ENCODE data around the gene ARL14EP. TPM values are rescaled to one million over a fixed set of nuclear protein-coding genes. Genes with fewer than 3 reads are reported as not detected.

Gene ARL14EP
- 23.2 and 27.4 TPM in 2 replicates for total RNA-seq (2014; rRNA removed; shearing (Covaris generic))

DNA sequence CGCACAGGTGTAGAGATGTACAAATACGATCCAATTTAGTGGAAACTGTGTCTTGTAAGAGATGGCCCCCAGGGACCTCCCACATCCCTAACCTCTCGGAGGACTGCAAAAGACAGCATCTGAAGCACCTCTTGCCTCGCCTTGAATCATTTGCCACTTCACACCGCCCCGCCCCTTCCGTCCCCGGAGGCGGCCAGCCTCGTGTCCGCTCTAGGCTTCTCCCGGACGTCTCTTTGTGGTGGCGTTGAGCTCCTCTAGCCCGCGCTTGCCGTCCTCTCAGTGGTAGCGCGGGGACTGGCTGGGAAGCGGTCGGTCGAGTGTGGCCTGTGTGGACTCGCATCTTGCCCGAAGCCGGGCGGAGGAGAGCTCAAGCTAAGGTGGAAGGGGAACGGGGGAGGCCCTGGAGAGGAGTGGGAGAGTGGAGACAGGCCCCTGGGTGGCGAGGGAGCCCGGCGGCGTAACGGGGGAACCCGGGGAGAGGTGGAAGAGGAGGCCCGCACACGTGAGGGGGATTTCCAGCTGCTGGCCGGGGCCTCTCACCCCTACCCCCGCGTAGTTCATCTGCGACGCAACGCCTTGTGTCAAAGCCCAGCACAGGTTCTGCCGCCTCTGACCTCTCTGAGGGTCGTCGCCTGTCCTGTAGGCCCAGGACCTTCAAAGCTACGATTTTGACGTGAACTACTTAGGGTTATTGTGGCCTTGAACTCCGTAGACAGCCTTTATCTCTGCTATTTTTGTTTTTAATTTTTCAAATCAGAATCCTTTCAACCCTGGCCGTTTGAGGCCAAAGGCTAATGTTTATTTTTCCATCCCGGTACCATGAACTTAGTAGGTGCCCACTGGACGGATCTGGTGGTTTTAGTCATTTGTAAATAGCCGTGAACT lies at the start of gene ARL14EP:
ARL14EP (plus strand) TSS at position 279 of the 885 bp plus-strand sequence. CDS start 7,845 bp downstream, outside the sequence.
- DNase-seq (ENCODE audit: low spot score): peak; percentile 97

DNA sequence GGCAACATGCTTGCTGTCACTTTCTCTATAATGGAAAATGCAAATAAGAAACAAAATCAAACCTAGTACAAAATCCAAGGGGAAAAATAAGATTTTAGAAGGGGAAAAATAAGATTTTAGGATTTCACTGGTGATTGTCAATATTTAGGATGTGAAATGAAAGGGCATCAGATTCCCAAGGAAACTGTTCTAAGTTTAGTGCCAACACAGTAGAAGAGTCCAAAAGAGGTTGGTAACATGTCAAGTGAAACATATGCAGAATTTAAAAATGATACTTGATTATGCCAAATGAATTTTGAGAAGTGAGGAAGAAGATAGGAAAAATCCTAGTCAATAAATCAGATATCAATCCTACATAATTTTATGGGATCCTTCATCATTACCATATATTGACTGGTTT lies 45.7 kb upstream of the ARL14EP start:
- no peak for DNase-seq (ENCODE audit: low spot score)

DNA sequence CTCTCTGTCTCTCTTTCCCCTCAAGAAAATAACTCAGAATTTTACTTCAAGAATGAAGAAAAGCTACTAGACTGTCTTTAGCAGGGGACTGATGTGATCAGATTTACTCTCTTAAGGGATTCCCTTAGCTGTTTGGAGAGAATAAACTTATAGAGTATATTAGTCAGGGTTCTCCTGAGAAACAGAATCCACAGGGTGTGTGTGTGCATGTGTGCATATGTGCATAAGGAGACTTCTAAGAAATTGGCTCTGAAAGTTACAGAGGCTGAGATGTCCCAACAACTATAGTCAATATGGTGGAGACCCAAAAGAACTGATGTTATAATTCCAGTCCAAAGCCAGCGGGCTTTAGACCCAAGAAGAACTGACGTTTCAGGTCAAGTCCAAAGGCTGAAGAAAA lies 43.1 kb upstream of the ARL14EP start:
- DNase-seq (ENCODE audit: low spot score): no peak

GRCh38 chr11:30281476-30282288 lies 41.2 kb upstream of the ARL14EP start:
- no peak for DNase-seq (ENCODE audit: low spot score)

GRCh38 chr11:30282289-30282631 lies 40.6 kb upstream of the ARL14EP start:
- no peak for DNase-seq (ENCODE audit: low spot score)

GRCh38 chr11:30284836-30285235 lies 38.1 kb upstream of the ARL14EP start:
- no peak for DNase-seq (ENCODE audit: low spot score)

- no peak for DNase-seq (ENCODE audit: low spot score)
Observed at GRCh38 chr11:30285416-30286121, 37.3 kb upstream of the ARL14EP start.

DNA sequence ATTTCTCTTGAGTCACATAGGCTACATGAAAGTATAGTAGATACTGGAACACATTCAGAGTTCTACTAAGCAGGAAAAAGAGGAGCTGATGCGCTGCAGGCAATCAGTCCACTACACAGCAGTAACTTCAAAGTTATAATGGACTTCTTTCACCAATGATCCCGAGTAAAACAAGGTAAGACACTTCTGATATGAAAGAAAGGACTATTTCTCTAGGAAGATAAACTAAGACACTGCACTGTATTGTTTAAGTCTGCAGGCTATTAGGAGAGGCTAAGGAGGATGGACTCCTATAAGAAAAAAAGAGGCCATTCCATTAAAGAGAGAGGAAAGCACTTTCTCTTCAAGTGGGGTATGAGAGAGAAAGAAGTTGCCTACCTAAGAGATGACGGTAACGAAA lies 31.6 kb upstream of the ARL14EP start:
- no peak for DNase-seq (ENCODE audit: low spot score)

- DNase-seq (ENCODE audit: low spot score): no peak
Observed at GRCh38 chr11:30292545-30292944, 30.4 kb upstream of the ARL14EP start.

DNA sequence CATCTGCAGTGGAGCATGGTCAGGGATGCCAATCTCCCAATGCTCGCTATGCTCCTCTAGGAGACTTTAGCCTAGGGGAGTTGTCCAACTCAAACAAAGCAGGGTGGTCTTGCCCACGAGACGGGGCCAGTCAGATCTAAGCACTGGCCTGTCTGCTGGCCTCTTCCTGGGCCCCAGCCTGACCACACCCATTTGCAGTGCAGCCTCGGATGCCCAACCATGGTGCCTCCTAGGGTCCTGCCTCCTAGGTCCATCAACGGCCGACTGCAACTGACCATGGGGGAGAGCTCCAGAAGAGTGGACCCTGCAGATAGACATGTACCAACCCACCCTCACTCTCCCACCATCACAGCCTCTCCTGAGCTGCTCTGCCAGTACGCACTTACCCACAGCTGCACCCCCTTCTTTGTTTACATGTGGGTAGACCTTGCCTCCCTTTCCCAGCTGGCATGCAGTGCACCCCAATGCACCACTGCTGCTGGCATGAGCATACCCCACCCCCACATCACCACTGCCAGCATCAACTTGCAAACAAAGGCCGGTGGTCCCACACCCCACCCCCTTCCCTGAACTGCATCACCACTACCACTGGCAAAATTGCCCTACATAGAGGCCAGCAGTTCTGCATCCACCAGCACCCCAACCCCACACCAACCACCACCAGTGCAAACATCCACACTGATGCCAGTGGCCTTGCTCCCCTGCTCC lies 27.6 kb upstream of the ARL14EP start:
- no peak for DNase-seq (ENCODE audit: low spot score)

DNA sequence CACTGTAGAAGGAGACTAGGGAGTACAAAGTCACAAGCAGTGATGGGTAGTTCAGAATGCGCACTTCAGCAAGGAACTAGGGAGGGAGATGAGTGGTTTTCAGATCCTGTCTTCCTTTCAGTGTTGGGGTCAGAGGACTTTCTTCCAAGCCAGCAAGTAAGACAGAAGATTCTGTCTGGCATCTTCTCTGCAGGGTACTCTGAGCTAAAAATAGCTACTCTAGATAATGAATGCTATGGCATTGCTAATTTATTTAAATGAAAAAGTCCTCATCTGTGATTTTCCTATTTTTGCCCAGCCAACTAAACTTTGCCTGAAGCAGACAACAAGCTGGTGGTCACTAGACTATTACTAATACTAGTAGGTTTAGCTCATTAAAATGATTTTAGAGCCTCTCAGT lies 18.3 kb upstream of the ARL14EP start:
- DNase-seq (ENCODE audit: low spot score): no peak

DNA sequence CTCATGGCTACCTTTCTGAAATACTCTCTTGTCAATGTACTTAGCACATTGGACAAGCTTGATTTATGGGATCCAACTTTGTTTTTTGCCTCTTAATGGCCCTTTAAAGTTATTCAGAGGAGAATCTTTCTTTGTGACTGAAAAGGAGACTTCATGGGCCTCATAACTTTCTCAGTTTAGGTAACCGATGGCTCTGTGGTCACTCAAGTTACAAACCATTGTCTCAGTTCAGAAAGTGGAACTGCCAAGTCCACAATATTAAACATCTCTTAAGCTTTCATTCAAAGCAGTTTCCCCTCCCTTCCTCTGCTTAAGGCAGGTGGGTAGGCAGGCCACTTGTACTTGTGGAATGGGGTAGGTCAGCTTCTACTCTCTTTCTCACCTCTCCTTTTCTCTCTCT lies 12.3 kb upstream of the ARL14EP start:
- DNase-seq (ENCODE audit: low spot score): no peak

- DNase-seq (ENCODE audit: low spot score): no peak
Observed at GRCh38 chr11:30311189-30311588, 11.7 kb upstream of the ARL14EP start.

GRCh38 chr11:30312243-30312642 lies 10.7 kb upstream of the ARL14EP start:
- DNase-seq (ENCODE audit: low spot score): no peak

GRCh38 chr11:30313580-30313979 lies 9.3 kb upstream of the ARL14EP start:
- DNase-seq (ENCODE audit: low spot score): no peak

DNA sequence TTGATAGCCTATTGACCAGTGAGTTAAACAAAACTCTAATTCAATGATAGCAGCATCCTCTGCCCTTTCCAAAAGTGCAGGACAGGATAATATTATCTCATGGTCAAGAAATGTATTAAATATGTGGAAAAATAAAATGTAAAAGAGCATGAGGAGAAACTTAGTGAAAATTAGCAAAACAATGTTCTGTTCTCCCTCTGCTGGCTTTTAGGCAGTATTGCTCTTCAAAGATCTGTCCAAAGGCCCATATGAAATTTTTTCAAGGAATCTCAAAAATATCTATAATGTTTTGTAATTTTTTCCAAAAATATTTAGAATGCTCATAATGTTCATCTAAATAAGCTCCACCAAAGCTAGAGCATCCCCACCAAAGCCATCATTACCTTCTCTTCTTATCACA lies 8.3 kb upstream of the ARL14EP start:
- no peak for DNase-seq (ENCODE audit: low spot score)

GRCh38 chr11:30316237-30316636 lies 6.7 kb upstream of the ARL14EP start:
- DNase-seq (ENCODE audit: low spot score): no peak

GRCh38 chr11:30317030-30317429 lies 5.9 kb upstream of the ARL14EP start:
- no peak for DNase-seq (ENCODE audit: low spot score)

DNA sequence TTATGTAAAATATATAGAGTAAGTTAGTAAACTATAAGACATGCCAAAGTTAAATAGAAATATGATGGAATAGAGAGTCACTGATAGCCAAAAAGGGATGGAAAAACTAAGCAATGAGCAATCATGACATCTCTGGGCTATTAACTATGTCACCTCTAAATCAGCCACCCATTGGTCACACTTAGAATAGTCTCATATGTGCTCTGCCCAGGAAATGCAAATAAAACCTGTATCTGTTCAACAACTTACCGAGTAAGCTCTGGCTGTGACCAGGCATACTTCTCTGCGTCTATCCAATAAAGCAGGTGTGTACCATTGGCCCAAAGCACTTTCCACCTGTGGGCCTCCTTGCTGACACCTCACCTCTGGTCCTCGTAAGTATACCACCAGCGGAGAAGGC lies 1.6 kb upstream of the ARL14EP start:
- no peak for DNase-seq (ENCODE audit: low spot score)

DNA sequence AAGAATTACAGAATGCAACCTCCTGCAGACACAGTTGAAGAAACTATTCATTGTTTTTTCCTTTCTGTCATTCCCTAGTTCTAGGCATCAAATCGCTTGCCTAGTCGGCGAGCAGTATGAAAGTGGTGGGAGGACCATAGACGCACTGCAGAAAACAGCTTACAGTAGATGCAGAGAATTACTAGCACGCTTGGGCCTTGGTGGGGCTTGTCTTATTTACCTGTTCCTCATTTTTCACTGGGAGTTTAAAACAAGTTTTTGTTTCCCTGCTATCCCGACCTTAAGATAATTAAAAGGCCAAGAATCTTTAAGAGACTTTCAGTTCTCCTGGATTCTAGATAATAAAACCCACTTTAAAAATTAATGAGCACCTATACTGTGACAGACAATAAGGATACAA lies 713 bp upstream of the ARL14EP start:
- peak; percentile 23 for DNase-seq (ENCODE audit: low spot score)

DNA sequence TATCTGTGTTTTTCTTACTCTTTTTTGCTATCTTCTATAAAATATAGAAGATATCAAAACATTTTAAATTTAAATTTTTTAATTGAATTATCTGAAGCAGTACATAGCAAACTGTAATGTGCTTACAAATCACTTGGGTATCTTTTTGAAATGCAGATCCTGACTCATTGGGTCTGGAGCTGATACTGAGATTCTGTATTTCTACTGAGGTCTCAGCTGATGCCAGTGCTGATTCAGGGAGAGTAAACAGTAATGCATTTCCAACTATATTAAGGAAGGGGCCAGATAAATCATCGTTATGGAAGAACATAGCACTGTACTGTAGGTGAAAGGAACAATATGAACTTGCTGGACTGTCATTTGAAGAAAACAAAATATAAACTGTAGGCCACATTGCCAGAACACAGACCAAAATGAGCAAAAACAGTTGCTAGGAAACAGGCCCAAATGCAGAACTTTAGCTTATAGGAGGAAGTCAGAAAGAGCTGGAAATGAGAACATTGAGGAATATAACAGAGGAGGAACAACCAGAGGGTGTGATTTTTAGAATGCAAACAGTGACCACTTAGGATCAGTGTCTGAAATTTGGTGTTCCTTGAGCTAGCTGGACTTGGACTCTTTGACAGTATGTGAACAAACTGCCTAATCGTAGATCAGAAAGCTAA lies 3.3 kb downstream of the ARL14EP start:
- no peak for DNase-seq (ENCODE audit: low spot score)

Measured in H4 (cell line).